ENCODE measurements around the gene METTL25B.

METTL25B gene

GRCh38 chr1:156689035-156689952 is 39.0 kb upstream of the METTL25B start:
- ATAC-seq: peak; percentile 90

DNA sequence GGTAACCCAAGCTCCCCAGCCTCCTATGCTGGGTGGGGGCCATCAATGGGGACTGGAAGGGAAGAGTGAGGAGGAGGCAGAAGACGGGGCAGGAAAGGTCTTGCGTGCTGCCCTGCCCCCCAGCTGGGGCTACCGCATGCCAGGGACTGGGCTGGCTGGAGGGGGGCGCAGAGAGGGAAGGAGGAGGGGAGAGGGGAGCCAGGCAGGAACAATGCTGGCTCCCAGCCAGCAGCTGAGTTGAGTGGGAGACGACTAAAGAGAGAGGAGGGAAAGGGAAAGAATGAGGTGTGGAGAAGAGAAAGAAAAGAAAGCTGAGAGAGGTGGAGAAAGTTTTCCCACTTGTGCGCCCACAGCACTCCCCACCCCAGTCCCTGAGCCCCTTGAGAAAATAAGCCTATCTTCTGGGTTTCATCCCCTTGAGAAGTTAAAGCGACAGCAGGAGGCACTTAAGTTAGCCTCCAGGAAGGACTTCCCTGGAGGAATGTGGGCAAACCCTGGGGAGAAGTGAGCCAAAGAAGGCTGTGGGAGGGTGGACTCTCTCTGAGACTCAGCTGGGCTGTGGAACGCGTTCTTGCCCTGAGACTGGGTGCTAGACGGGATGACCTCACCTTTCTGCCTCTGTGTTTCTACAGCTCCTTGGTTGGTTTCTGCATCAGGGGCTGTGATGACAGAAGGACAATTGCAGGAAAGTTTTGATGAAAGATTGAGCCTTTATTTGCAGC is 38.2 kb upstream of the METTL25B start:
- no peak for TF ChIP-seq BACH2 (CRISPR knock-in tag; IDR thresholded peaks at IDR 0.05; ENCODE audit: borderline replicate concordance)
- TF ChIP-seq SNAI2 (CRISPR knock-in tag; IDR thresholded peaks at IDR 0.05): no peak
- TF ChIP-seq, protein P1, sequence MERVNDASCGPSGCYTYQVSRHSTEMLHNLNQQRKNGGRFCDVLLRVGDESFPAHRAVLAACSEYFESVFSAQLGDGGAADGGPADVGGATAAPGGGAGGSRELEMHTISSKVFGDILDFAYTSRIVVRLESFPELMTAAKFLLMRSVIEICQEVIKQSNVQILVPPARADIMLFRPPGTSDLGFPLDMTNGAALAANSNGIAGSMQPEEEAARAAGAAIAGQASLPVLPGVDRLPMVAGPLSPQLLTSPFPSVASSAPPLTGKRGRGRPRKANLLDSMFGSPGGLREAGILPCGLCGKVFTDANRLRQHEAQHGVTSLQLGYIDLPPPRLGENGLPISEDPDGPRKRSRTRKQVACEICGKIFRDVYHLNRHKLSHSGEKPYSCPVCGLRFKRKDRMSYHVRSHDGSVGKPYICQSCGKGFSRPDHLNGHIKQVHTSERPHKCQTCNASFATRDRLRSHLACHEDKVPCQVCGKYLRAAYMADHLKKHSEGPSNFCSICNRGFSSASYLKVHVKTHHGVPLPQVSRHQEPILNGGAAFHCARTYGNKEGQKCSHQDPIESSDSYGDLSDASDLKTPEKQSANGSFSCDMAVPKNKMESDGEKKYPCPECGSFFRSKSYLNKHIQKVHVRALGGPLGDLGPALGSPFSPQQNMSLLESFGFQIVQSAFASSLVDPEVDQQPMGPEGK (CRISPR knock-in tag; IDR thresholded peaks at IDR 0.05; ENCODE audit: borderline replicate concordance): peak; percentile 10; the same call in 1 of the 2 replicates

More at GRCh38 chr1:156689035-156689952, 39.0 kb upstream of the METTL25B start:
- TF ChIP-seq ZNF565 (CRISPR knock-in tag; conservative IDR thresholded peaks at IDR 0.05; ENCODE audit: low read depth): no peak
- no peak for TF ChIP-seq CSDC2 (CRISPR knock-in tag; IDR thresholded peaks at IDR 0.05)
- no peak for TF ChIP-seq ZC3H10 (CRISPR knock-in tag; IDR thresholded peaks at IDR 0.05)
- TF ChIP-seq, protein P2, sequence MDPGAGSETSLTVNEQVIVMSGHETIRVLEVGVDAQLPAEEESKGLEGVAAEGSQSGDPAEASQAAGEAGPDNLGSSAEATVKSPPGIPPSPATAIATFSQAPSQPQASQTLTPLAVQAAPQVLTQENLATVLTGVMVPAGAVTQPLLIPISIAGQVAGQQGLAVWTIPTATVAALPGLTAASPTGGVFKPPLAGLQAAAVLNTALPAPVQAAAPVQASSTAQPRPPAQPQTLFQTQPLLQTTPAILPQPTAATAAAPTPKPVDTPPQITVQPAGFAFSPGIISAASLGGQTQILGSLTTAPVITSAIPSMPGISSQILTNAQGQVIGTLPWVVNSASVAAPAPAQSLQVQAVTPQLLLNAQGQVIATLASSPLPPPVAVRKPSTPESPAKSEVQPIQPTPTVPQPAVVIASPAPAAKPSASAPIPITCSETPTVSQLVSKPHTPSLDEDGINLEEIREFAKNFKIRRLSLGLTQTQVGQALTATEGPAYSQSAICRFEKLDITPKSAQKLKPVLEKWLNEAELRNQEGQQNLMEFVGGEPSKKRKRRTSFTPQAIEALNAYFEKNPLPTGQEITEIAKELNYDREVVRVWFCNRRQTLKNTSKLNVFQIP (CRISPR knock-in tag; IDR thresholded peaks at IDR 0.05; ENCODE audit: borderline replicate concordance, low read depth): no peak
- no peak for TF ChIP-seq PPARA (CRISPR knock-in tag; IDR thresholded peaks at IDR 0.05; ENCODE audit: borderline replicate concordance)
- TF ChIP-seq ZFP3 (CRISPR knock-in tag; IDR thresholded peaks at IDR 0.05): no peak
- TF ChIP-seq TSHZ2 (CRISPR knock-in tag; IDR thresholded peaks at IDR 0.05): no peak
- TF ChIP-seq ISL1 (CRISPR knock-in tag; IDR thresholded peaks at IDR 0.05): no peak
- TF ChIP-seq ESRRG (CRISPR knock-in tag; IDR thresholded peaks at IDR 0.05): no peak
- no peak for TF ChIP-seq ZNF8 (CRISPR knock-in tag; IDR thresholded peaks at IDR 0.05)
- TF ChIP-seq, protein P3, sequence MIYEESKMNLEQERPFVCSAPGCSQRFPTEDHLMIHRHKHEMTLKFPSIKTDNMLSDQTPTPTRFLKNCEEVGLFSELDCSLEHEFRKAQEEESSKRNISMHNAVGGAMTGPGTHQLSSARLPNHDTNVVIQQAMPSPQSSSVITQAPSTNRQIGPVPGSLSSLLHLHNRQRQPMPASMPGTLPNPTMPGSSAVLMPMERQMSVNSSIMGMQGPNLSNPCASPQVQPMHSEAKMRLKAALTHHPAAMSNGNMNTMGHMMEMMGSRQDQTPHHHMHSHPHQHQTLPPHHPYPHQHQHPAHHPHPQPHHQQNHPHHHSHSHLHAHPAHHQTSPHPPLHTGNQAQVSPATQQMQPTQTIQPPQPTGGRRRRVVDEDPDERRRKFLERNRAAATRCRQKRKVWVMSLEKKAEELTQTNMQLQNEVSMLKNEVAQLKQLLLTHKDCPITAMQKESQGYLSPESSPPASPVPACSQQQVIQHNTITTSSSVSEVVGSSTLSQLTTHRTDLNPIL (CRISPR knock-in tag; IDR thresholded peaks at IDR 0.05; ENCODE audit: low read depth): no peak
- no peak for TF ChIP-seq ZNF70 (CRISPR knock-in tag; IDR thresholded peaks at IDR 0.05)

GRCh38 chr1:156690675-156691036 is 37.6 kb upstream of the METTL25B start:
- no peak for ATAC-seq
- TF ChIP-seq ZNF8 (CRISPR knock-in tag; IDR thresholded peaks at IDR 0.05): no peak
- TF ChIP-seq ISL1 (CRISPR knock-in tag; IDR thresholded peaks at IDR 0.05): no peak
- no peak for TF ChIP-seq BACH2 (CRISPR knock-in tag; IDR thresholded peaks at IDR 0.05; ENCODE audit: borderline replicate concordance)
- no peak for TF ChIP-seq ZC3H10 (CRISPR knock-in tag; IDR thresholded peaks at IDR 0.05)
- no peak for TF ChIP-seq RARB (CRISPR knock-in tag; IDR thresholded peaks at IDR 0.05)
- TF ChIP-seq ZNF565 (CRISPR knock-in tag; conservative IDR thresholded peaks at IDR 0.05; ENCODE audit: low read depth): no peak
- no peak for TF ChIP-seq CSDC2 (CRISPR knock-in tag; IDR thresholded peaks at IDR 0.05)
- no peak for TF ChIP-seq TSHZ2 (CRISPR knock-in tag; IDR thresholded peaks at IDR 0.05)
- no peak for TF ChIP-seq PPARA (CRISPR knock-in tag; IDR thresholded peaks at IDR 0.05; ENCODE audit: borderline replicate concordance)
- TF ChIP-seq ARNTL (CRISPR knock-in tag; IDR thresholded peaks at IDR 0.05; ENCODE audit: borderline replicate concordance, low read depth): no peak
- TF ChIP-seq ZFP30 (CRISPR knock-in tag; IDR thresholded peaks at IDR 0.05): no peak
- TF ChIP-seq GLIS3 (CRISPR knock-in tag; IDR thresholded peaks at IDR 0.05): no peak
- TF ChIP-seq ZNF70 (CRISPR knock-in tag; IDR thresholded peaks at IDR 0.05): no peak
- no peak for TF ChIP-seq ESRRG (CRISPR knock-in tag; IDR thresholded peaks at IDR 0.05)
- TF ChIP-seq OSR1 (CRISPR knock-in tag; IDR thresholded peaks at IDR 0.05): no peak
- no peak for TF ChIP-seq TCF4 (CRISPR knock-in tag; IDR thresholded peaks at IDR 0.05; ENCODE audit: borderline replicate concordance)
- TF ChIP-seq, protein P3 (CRISPR knock-in tag; IDR thresholded peaks at IDR 0.05; ENCODE audit: low read depth): no peak
- TF ChIP-seq ZFP3 (CRISPR knock-in tag; IDR thresholded peaks at IDR 0.05): no peak

More for the DNA sequence above, 38.2 kb upstream of the METTL25B start:
- no peak for ATAC-seq
